ENCODE results near the gene SP110. TPM values are rescaled to one million over a fixed set of nuclear protein-coding genes. Genes with fewer than 3 reads are reported as not detected.

The SP110 gene
- total and polyA plus RNA-seq, 3 experiments from 2014 or later = 55.2 to 106 (median 57.9) TPM

DNA sequence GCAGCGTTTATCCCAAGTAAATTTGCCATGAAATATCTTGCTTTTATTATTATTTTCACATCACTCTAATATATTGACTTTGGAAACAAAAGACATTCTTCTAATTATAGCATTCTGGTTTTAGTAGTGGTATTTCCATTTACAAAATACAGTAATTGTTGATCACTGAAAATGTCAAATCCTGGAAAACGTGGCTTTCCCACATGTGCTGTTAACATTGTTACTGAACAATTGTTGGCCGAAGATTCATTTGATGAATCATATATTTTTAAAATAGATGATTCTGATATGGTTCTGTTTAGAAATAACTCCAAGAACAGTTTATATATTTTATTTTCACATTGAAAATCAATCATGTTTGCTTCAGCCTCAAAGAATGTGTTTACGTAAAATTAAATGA lies 38.7 kb upstream of the SP110 start:
- Mint-ChIP-seq H3K27me3 (no peaks in the 10 kb centered on the region), H3K4me3 (no peak overlapping the region), H3K9me3 (peaks cover 0 to 5% (median 0%) of the 10 kb centered on the region in 5 donors), H3K36me3 (peaks cover 22 to 41% (median 35%) of the 10 kb centered on the region in 3 donors), H3K4me1 (peaks cover 39 to 53% (median 48%) of the 10 kb centered on the region in 3 donors), H3K27ac (no peak overlapping the region)
- no peak for DNase-seq
- ChIA-PET CTCF (no interaction called here), POLR2A (no interaction called here)
- peaks cover 48% of the 10 kb centered on the region for H3K4me1 ChIP-seq (ENCODE audit: insufficient read depth, low read length)
- no peak overlapping the region for H3K27ac ChIP-seq (ENCODE audit: low read depth, low read length)
- no peaks in the 10 kb centered on the region for H3K27me3 ChIP-seq (ENCODE audit: insufficient read depth, low read length, poor library complexity, severe bottlenecking)
- H3K4me3 ChIP-seq (ENCODE audit: low read length) = no peak overlapping the region
- H3K9me3 ChIP-seq (ENCODE audit: low read length) = no peaks in the 10 kb centered on the region
- no peaks in the 10 kb centered on the region for H3K36me3 ChIP-seq (ENCODE audit: insufficient read depth, low read length)

DNA sequence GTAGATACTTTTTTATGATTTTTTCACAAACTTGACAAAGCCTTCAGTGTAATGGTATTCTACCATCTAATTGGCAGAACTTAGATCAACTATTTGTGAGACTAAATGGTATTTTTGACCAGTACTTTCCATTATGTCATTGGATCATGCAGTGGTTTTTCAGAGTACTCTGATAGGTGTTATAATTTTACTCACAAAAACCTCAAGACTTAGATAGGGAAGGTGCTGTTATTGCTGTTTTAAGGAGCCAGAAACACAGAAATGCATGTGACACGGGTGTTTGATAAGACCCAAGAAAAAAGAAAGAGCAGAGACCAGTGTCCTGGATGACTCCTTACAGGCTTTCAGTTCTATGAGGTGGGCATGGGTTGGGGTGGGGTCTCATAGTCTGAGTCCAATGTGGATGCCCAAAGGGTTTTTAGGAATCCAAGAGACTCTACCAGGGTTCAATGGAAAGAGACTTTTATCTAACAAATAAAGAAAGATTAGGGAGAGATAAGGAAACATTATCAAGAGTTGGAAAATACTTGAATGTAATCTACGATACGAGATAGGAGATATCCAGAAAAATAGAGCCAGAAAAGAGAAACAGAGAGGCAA lies 37.0 kb upstream of the SP110 start:
- no peak overlapping the region for H3K4me3 ChIP-seq (ENCODE audit: low read length)
- Mint-ChIP-seq H3K27ac (peak overlapping the region in 3 of 8 donors; percentile 5 to 29 (median 26)), H3K4me1 (peaks cover 22 to 36% (median 31%) of the 10 kb centered on the region in 3 donors), H3K27me3 (no peaks in the 10 kb centered on the region), H3K9me3 (peaks cover 0 to 5% (median 0%) of the 10 kb centered on the region in 5 donors), H3K36me3 (peaks cover 19 to 38% (median 34%) of the 10 kb centered on the region in 3 donors), H3K4me3 (no peak overlapping the region)
- H3K27me3 ChIP-seq (ENCODE audit: insufficient read depth, low read length, poor library complexity, severe bottlenecking) = no peaks in the 10 kb centered on the region
- ChIA-PET POLR2A (no interaction called here), CTCF (no interaction called here)
- H3K9me3 ChIP-seq (ENCODE audit: low read length) = no peaks in the 10 kb centered on the region
- H3K36me3 ChIP-seq (ENCODE audit: insufficient read depth, low read length) = no peaks in the 10 kb centered on the region
- DNase-seq = no peak
- H3K27ac ChIP-seq (ENCODE audit: low read depth, low read length) = no peak overlapping the region
- peaks cover 37% of the 10 kb centered on the region for H3K4me1 ChIP-seq (ENCODE audit: insufficient read depth, low read length)

DNA sequence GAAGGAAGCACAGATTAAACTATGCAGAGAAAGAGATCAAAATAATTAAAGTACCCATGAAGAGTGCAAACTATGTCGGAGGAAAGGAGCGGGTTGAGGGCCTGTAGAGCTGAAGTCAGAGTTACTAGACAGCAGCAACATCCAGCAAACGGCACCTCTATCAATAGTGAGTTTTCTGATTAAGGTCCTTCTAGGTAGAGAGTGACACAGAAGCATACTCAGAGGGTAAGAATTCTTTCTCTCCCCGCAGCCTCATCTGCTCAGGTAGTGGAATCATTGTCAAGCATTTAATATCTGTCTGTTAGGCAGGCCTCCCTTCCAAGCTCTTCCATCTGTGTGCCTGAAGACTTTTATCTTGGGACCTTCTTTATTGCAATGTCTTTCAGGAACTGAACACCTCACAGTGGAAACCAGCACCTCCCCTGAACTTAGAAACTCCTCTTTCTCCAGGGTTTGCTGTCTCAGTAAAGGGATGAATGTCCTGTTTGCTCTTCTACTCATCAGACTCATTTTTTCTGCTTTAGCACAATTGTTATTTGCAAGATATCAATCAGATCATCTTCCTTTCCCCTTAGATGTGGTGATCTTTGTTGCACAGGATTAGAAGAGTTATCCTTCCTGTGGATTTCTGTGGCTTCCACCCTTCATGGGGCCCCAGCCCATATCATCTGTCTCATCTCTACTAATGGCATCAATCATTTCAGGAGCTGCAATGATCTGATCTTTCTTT lies 34.5 kb upstream of the SP110 start:
- Mint-ChIP-seq H3K4me1 (peaks cover 3 to 20% (median 15%) of the 10 kb centered on the region in 3 donors), H3K27me3 (no peaks in the 10 kb centered on the region), H3K27ac (no peak overlapping the region), H3K9me3 (no peaks in the 10 kb centered on the region), H3K36me3 (peaks cover 10 to 25% (median 17%) of the 10 kb centered on the region in 3 donors), H3K4me3 (no peak overlapping the region)
- Histone ChIP-seq H3K36me3 (ENCODE audit: insufficient read depth, low read length) (no peaks in the 10 kb centered on the region), H3K27ac (ENCODE audit: low read depth, low read length) (no peak overlapping the region), H3K27me3 (ENCODE audit: insufficient read depth, low read length, poor library complexity, severe bottlenecking) (no peaks in the 10 kb centered on the region), H3K9me3 (ENCODE audit: low read length) (no peaks in the 10 kb centered on the region), H3K4me1 (ENCODE audit: insufficient read depth, low read length) (peaks cover 26% of the 10 kb centered on the region), H3K4me3 (ENCODE audit: low read length) (no peak overlapping the region)
- POLR2A ChIA-PET = no interaction called here
- CTCF ChIA-PET = interaction anchor here (1.6 kb wide), 1 partner anchor 22 kb away, joined by 4 read pairs; no protein-coding TSS in a partner anchor
- peak in 2 of 5 donors; percentile 42 to 48 for DNase-seq

DNA sequence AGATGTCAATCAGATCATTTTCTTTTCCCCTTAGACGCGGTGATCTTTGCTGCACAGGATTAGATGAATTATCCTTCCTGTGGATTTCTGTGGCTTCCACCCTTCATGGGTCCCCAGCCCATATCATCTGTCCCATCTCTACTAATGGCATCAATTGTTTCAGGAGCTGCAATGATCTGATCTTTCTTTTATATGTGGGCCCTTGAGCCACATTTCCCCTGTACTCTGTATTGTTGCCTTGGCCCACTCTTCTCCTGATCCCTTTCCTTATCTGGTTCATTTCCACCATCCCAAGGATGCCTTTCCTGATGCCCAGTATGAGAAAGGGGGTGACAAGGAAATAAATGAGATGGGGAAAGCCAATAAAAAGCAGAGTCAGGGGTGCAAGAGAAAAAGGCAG lies 30.4 kb upstream of the SP110 start:
- H3K27me3 Mint-ChIP-seq = no peaks in the 10 kb centered on the region
- Histone ChIP-seq H3K27me3 (ENCODE audit: insufficient read depth, low read length, poor library complexity, severe bottlenecking) (no peaks in the 10 kb centered on the region), H3K27ac (ENCODE audit: low read depth, low read length) (no peak overlapping the region), H3K9me3 (ENCODE audit: low read length) (no peaks in the 10 kb centered on the region), H3K4me1 (ENCODE audit: insufficient read depth, low read length) (peaks cover 20% of the 10 kb centered on the region), H3K4me3 (ENCODE audit: low read length) (no peak overlapping the region), H3K36me3 (ENCODE audit: insufficient read depth, low read length) (peaks cover 12% of the 10 kb centered on the region)
- no peaks in the 10 kb centered on the region for H3K9me3 Mint-ChIP-seq
- CTCF ChIA-PET = no interaction called here
- H3K4me1 Mint-ChIP-seq = peaks cover 0 to 5% (median 4%) of the 10 kb centered on the region in 3 donors
- peaks cover 0 to 5% (median 5%) of the 10 kb centered on the region in 3 donors for H3K36me3 Mint-ChIP-seq
- DNase-seq = no peak
- no peak overlapping the region for H3K27ac Mint-ChIP-seq
- no peak overlapping the region for H3K4me3 Mint-ChIP-seq
- POLR2A ChIA-PET = no interaction called here

DNA sequence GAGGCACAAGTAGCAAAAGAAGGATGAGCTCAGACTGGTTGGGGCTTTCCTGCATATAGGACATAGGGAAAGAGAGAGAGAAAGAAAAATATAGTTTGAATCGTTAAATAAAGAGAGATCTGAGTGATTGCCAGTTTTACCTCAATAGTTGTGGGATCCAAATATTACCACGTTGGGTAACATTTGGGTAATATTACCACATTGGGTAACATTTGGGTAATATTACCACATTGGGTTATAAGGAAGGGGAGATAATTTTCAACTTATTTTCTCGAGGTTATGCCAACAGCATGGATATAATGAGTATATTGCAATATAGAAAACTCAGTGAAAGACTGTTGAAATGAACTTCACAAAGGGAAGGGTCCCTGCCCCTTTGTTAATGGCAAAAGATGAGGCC lies 26.4 kb upstream of the SP110 start:
- H3K36me3 Mint-ChIP-seq = peaks cover 5 to 24% (median 18%) of the 10 kb centered on the region in 3 donors
- H3K4me3 Mint-ChIP-seq = no peak overlapping the region
- no peak overlapping the region for H3K4me3 ChIP-seq (ENCODE audit: low read length)
- no peaks in the 10 kb centered on the region for H3K9me3 Mint-ChIP-seq
- H3K27me3 Mint-ChIP-seq = peaks cover 0 to 2% of the 10 kb centered on the region in 2 donors
- POLR2A ChIA-PET = no interaction called here
- no peaks in the 10 kb centered on the region for H3K27me3 ChIP-seq (ENCODE audit: insufficient read depth, low read length, poor library complexity, severe bottlenecking)
- peaks cover 14% of the 10 kb centered on the region for H3K36me3 ChIP-seq (ENCODE audit: insufficient read depth, low read length)
- CTCF ChIA-PET = no interaction called here
- no peaks in the 10 kb centered on the region for H3K4me1 ChIP-seq (ENCODE audit: insufficient read depth, low read length)
- H3K9me3 ChIP-seq (ENCODE audit: low read length) = no peaks in the 10 kb centered on the region
- no peak overlapping the region for H3K27ac Mint-ChIP-seq
- no peak for DNase-seq
- H3K27ac ChIP-seq (ENCODE audit: low read depth, low read length) = no peak overlapping the region
- H3K4me1 Mint-ChIP-seq = peaks cover 0 to 4% (median 3%) of the 10 kb centered on the region in 3 donors

DNA sequence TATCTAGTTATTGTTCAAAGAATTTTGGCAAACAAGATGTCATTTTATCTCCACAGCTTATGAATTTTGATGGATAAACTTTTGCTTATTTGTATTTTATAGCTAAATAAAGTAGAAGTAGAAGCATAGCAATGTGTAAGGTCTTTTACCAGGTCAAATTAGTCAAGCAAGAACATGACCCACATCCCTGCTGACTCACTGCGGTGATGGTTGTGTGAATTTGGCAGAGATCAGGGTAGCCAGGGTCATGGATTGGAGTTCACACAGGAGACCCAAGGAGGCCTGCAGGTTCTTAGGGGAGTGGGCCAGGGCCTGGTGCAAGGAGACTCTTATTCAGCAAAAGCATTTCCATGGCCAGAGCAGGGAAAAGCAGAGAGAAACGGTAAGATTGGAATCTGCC lies 24.4 kb upstream of the SP110 start:
- Mint-ChIP-seq H3K4me1 (no peaks in the 10 kb centered on the region), H3K9me3 (no peaks in the 10 kb centered on the region), H3K4me3 (no peak overlapping the region), H3K36me3 (peaks cover 16 to 37% (median 28%) of the 10 kb centered on the region in 3 donors), H3K27ac (no peak overlapping the region), H3K27me3 (peaks cover 0 to 2% of the 10 kb centered on the region in 2 donors)
- Histone ChIP-seq H3K27ac (ENCODE audit: low read depth, low read length) (no peak overlapping the region), H3K4me3 (ENCODE audit: low read length) (no peak overlapping the region), H3K36me3 (ENCODE audit: insufficient read depth, low read length) (peaks cover 13% of the 10 kb centered on the region), H3K4me1 (ENCODE audit: insufficient read depth, low read length) (no peaks in the 10 kb centered on the region), H3K9me3 (ENCODE audit: low read length) (no peaks in the 10 kb centered on the region), H3K27me3 (ENCODE audit: insufficient read depth, low read length, poor library complexity, severe bottlenecking) (no peaks in the 10 kb centered on the region)
- ChIA-PET POLR2A (no interaction called here), CTCF (no interaction called here)
- DNase-seq = no peak

DNA sequence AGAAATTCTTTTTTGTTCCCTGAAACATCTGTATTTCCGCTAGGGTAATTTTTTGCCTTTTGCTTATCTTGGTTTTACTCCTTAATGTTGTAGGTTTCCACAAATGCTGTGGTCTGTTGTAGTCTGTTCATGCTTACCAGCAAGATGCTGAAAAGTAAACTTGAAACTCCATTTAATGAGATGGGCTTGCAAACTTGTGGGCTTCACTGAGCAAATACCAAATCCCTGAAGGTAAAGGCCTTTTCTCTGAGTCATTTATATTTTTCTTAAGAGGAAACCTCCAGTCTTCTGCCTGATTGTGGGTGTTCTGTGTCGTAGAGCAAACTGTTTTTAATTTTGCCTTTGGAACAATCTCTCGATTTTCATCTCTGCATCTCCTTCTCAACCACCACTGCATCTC lies 15.1 kb upstream of the SP110 start:
- ChIA-PET CTCF (no interaction called here), POLR2A (no interaction called here)
- peaks cover 8 to 18% (median 12%) of the 10 kb centered on the region in 5 donors for H3K9me3 Mint-ChIP-seq
- no peak for DNase-seq
- H3K27ac Mint-ChIP-seq = peak overlapping the region in 6 of 8 donors; percentile 30 to 91 (median 59)
- peaks cover 40 to 78% (median 44%) of the 10 kb centered on the region in 3 donors for H3K36me3 Mint-ChIP-seq
- no peak overlapping the region for H3K27ac ChIP-seq (ENCODE audit: low read depth, low read length)
- H3K4me1 Mint-ChIP-seq = peaks cover 49 to 56% (median 55%) of the 10 kb centered on the region in 3 donors
- no peaks in the 10 kb centered on the region for H3K27me3 Mint-ChIP-seq
- H3K36me3 ChIP-seq (ENCODE audit: insufficient read depth, low read length) = peaks cover 20% of the 10 kb centered on the region
- peaks cover 13% of the 10 kb centered on the region for H3K4me1 ChIP-seq (ENCODE audit: insufficient read depth, low read length)
- H3K4me3 ChIP-seq (ENCODE audit: low read length) = no peak overlapping the region
- no peaks in the 10 kb centered on the region for H3K27me3 ChIP-seq (ENCODE audit: insufficient read depth, low read length, poor library complexity, severe bottlenecking)
- peak overlapping the region in 3 of 7 donors; percentile 6 to 34 (median 13) for H3K4me3 Mint-ChIP-seq
- peaks cover 16% of the 10 kb centered on the region for H3K9me3 ChIP-seq (ENCODE audit: low read length)

DNA sequence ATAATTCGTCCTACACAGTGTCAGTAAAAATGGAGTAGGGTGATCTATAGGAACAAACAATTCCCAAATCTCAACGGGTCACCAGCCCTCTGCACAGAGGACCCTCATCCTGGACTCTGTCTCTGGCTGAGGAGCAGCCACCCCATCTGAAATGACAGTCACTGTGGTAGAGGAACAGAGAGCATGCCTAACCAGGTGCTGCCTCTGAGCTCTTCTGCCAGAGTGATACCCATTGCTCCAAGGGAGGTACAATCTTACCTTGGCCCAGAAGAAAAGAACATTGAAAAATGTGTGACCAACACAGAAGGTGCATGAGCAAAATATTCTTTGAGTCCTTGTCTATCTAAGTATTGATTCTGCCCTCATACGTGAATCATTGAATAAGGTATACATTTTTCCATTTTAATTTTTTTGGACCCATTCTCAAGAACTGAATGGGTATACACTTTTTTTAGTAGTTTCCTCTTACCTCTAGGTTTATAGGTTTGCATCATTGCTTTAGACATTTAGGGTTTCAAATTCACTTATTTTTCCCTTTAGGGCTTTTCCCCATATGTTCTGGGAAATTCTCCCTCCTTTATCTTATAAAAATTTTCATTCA lies 14.4 kb upstream of the SP110 start:
- H3K36me3 ChIP-seq (ENCODE audit: insufficient read depth, low read length) = peaks cover 21% of the 10 kb centered on the region
- peaks cover 17% of the 10 kb centered on the region for H3K9me3 ChIP-seq (ENCODE audit: low read length)
- H3K4me1 ChIP-seq (ENCODE audit: insufficient read depth, low read length) = peaks cover 15% of the 10 kb centered on the region
- H3K27ac ChIP-seq (ENCODE audit: low read depth, low read length) = no peak overlapping the region
- Mint-ChIP-seq H3K9me3 (peaks cover 8 to 20% (median 12%) of the 10 kb centered on the region in 5 donors), H3K27ac (peak overlapping the region in 3 of 8 donors; percentile 11 to 79 (median 77)), H3K4me3 (peak overlapping the region in 4 of 7 donors; percentile 3 to 34 (median 14)), H3K36me3 (peaks cover 42 to 77% (median 43%) of the 10 kb centered on the region in 3 donors), H3K4me1 (peaks cover 52 to 63% (median 61%) of the 10 kb centered on the region in 3 donors), H3K27me3 (no peaks in the 10 kb centered on the region)
- no peak for DNase-seq
- CTCF ChIA-PET = no interaction called here
- POLR2A ChIA-PET = no interaction called here
- no peaks in the 10 kb centered on the region for H3K27me3 ChIP-seq (ENCODE audit: insufficient read depth, low read length, poor library complexity, severe bottlenecking)
- H3K4me3 ChIP-seq (ENCODE audit: low read length) = no peak overlapping the region
